Esophagus muscularis mucosa (tissue), 4 donors: ENCODE measurements around the gene HYAL1. TPM values are rescaled to one million over a fixed set of nuclear protein-coding genes. Genes with fewer than 3 reads are reported as not detected.

Source experiments
- DNase-seq: peaks from one replicate; pipeline ENCODE4 v3.0.0-alpha.2; 2017; ENCODE audit errors: extremely low spot score
- H3K27ac ChIP-seq, 4 donors: fragments of 200-600 bp; sonication (generic); replicated peaks in 1 of 4; 1 replicate in 3 of 4; 2 replicates in 1 of 4; pipeline ENCODE4 v1.5.1; 2016 to 2019; ENCODE audit warnings: mild to moderate bottlenecking in 1 of 4
- H3K27me3 ChIP-seq, 4 donors: fragments of 200-600 bp; sonication (generic); one replicate each; pipeline versions ENCODE4 v1.5.1 to v1.6.0; 2016 to 2019
- H3K36me3 ChIP-seq, 4 donors: fragments of 200-600 bp; sonication (generic); one replicate each; pipeline ENCODE4 v1.5.1; 2016 to 2019
- H3K4me1 ChIP-seq, 4 donors: fragments of 200-600 bp; sonication (generic); one replicate each; pipeline ENCODE4 v1.5.1; 2016 to 2019
- H3K4me3 ChIP-seq, 4 donors: fragments of 200-600 bp; sonication (generic); 1 replicate in 2 of 4; 2 replicates in 2 of 4; pipeline ENCODE4 v1.5.1; 2016 to 2019; ENCODE audit warnings: mild to moderate bottlenecking in 4 of 4, moderate library complexity in 1 of 4
- H3K9me3 ChIP-seq, 4 donors: fragments of 200-600 bp; sonication (generic); 1 replicate in 3 of 4; 2 replicates in 1 of 4; pipeline ENCODE4 v1.5.1; 2016 to 2019
- CTCF ChIP-seq, 3 experiments: fragments of 200-600 bp in 2 of 3; fragments of 450-650 bp in 1 of 3; sonication (generic) in 2 of 3; IDR thresholded peaks; one replicate each; pipeline ENCODE4 v1.5.1; 2017 to 2019; ENCODE audit warnings: antibody characterized with exemption in 3 of 3, mild to moderate bottlenecking in 2 of 3, moderate library complexity in 1 of 3
- EP300 ChIP-seq: sonication (generic); formaldehyde crosslinking; IDR thresholded peaks from one replicate; pipeline ENCODE4 v1.6.1; 2017; ENCODE audit warnings: antibody characterized with exemption
- POLR2A ChIP-seq: fragments of 450-650 bp; IDR thresholded peaks from one replicate; pipeline ENCODE4 v1.6.1; 2017; ENCODE audit warnings: antibody characterized with exemption, moderate library complexity, mild to moderate bottlenecking, low read depth
- POLR2AphosphoS5 ChIP-seq, 2 donors: sonication (generic); formaldehyde crosslinking; IDR thresholded peaks; one replicate each; pipeline ENCODE4 v1.6.1; 2017; ENCODE audit warnings: antibody characterized with exemption in 2 of 2
- WGBS: methylation state at CpG from one replicate; pipeline ENCODE4 v1.1.5; 2018; 5-methylcytosine and 5-hydroxymethylcytosine counted together
- intact Hi-C: fragments of 100-400 bp; cut with DNase I; formaldehyde crosslinking; loops from one replicate; pipeline ENCODE4 v1.15.1; 2023
- total RNA-seq, 4 donors: library from RNA; depleted of rRNA; stranded (reverse); fragments of >200 nt; gene quantifications; one replicate each; pipeline versions ENCODE4 v1.1.0 to v1.2.1, GENCODE V29; 2016

Gene HYAL1
- total RNA-seq, 4 donors from 2014 or later = 8.3 to 15.6 (median 9.0) TPM

DNA sequence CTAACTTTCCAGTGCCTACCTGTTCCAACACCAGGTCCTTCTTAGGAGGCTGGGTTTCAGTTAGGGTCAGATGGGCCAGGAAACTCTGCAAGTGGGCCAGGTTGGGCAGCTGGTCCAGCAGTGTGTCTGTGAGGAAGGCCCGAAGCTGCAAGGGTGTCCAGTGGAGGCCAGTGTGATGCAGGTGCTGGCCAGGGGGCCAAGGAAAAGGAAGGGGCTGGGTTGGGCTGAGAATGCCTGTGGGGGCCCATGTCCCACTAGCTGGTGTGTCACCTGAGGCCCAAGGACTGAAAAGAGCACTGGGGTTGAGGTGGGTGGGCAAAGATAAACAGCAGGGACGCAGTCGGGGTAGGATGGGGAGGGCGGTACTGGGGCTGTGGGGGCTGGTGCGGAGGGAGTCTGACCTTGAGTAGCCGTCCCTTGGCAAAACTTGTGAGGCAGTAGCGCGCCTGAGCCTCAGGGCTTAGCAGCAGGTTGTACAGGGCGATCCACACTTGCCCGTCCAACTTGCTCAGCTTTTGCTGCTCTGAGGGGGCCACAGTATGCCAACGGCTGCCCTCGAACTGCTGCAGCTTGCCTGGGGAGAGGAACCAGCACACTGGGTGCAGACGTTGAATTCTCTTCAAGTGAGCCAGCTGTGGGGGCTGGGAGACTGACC lies 38.7 kb upstream of the HYAL1 start:
- intact Hi-C loops = no loop called here
- no peaks in the 10 kb centered on the region for H3K9me3 ChIP-seq
- 91% methylated on average over 11 of the region's 13 CpGs for WGBS
- TF ChIP-seq EP300 (no peak), CTCF (IDR thresholded peaks at IDR 0.05) (no peak), POLR2AphosphoS5 (IDR thresholded peaks at IDR 0.05) (no peak), POLR2A (no peak)
- H3K36me3 ChIP-seq = no peaks in the 10 kb centered on the region
- no peak overlapping the region for H3K4me3 ChIP-seq
- peaks cover 0 to 3% (median 0%) of the 10 kb centered on the region in 4 donors for H3K27me3 ChIP-seq
- DNase-seq = no peak
- peak overlapping the region in 1 of 4 donors; percentile 97 for H3K27ac ChIP-seq
- H3K4me1 ChIP-seq = peaks cover 49 to 65% (median 60%) of the 10 kb centered on the region in 4 donors

DNA sequence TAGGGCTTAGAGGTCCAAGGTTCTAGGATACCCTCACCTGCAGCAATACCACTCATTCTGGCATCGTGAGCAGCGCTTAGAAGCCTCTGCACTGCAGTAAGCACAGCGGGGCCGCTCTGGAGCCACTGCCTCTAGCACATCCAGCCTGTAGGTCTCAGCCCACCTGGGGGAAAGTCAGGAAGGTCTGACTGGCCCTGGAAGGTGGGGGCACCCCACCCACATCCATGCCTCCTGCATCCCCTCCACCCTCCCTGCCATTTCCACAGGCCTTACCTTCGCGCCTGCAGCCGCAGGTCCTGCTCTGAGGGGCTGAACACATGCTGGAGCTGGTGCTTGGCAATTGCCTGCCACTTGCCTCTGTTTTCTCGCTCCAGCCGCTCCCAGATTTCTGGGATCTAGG lies 38.2 kb upstream of the HYAL1 start:
- Histone ChIP-seq H3K27ac (peak overlapping the region; percentile 96 to 100 (median 98)), H3K9me3 (no peaks in the 10 kb centered on the region), H3K27me3 (peaks cover 0 to 3% (median 0%) of the 10 kb centered on the region in 4 donors), H3K4me3 (peak overlapping the region; percentile 57 to 74 (median 67)), H3K36me3 (no peaks in the 10 kb centered on the region), H3K4me1 (peaks cover 44 to 66% (median 60%) of the 10 kb centered on the region in 4 donors)
- TF ChIP-seq POLR2A (no peak), POLR2AphosphoS5 (IDR thresholded peaks at IDR 0.05) (no peak), EP300 (no peak), CTCF (IDR thresholded peaks at IDR 0.05) (no peak)
- intact Hi-C loops = no loop called here
- no peak for DNase-seq
- 87% methylated on average over 5 of the region's 9 CpGs for WGBS

- WGBS = 38% methylated on average over 34 of the region's 85 CpGs
- H3K4me1 ChIP-seq = peaks cover 51 to 66% (median 64%) of the 10 kb centered on the region in 4 donors
- no peaks in the 10 kb centered on the region for H3K9me3 ChIP-seq
- peaks cover 0 to 3% (median 0%) of the 10 kb centered on the region in 4 donors for H3K27me3 ChIP-seq
- no peak for TF ChIP-seq EP300
- TF ChIP-seq POLR2AphosphoS5 (IDR thresholded peaks at IDR 0.05) = peak; percentile 59 to 80
- peak; percentile 33 for TF ChIP-seq POLR2A
- no peak for TF ChIP-seq CTCF (IDR thresholded peaks at IDR 0.05)
- H3K36me3 ChIP-seq = no peaks in the 10 kb centered on the region
- intact Hi-C loops = no loop called here
- DNase-seq = no peak
- H3K4me3 ChIP-seq = peak within 1 kb of the TSS; percentile 57 to 74 (median 67)
- peak within 1 kb of the TSS; percentile 96 to 100 (median 98) for H3K27ac ChIP-seq
Measured at GRCh38 chr3:50340448-50341329, 37.3 kb upstream of the HYAL1 start, which contains the start of gene RASSF1. RASSF1 (minus strand) TSS chr3:50340836; CDS start chr3:50340805, 31 bp downstream.

- WGBS = 46% methylated on average over 5 of the region's 9 CpGs
- no peak for DNase-seq
- H3K4me3 ChIP-seq = peak overlapping the region; percentile 57 to 74 (median 67)
- H3K27ac ChIP-seq = peak overlapping the region; percentile 96 to 100 (median 98)
- peaks cover 51 to 66% (median 64%) of the 10 kb centered on the region in 4 donors for H3K4me1 ChIP-seq
- intact Hi-C loops = no loop called here
- no peak for TF ChIP-seq CTCF (IDR thresholded peaks at IDR 0.05)
- TF ChIP-seq POLR2AphosphoS5 (IDR thresholded peaks at IDR 0.05) = no peak
- TF ChIP-seq POLR2A = no peak
- TF ChIP-seq EP300 = no peak
- no peaks in the 10 kb centered on the region for H3K9me3 ChIP-seq
- no peaks in the 10 kb centered on the region for H3K27me3 ChIP-seq
- H3K36me3 ChIP-seq = no peaks in the 10 kb centered on the region
Measured at GRCh38 chr3:50340147-50340447, 36.7 kb upstream of the HYAL1 start.
